H1 (cell line): ENCODE measurements around the gene MLN. TPM values are rescaled to one million over a fixed set of nuclear protein-coding genes. Genes with fewer than 3 reads are reported as not detected.

Experiments used
- CTCF ChIA-PET: fragments of 300-600 bp; sonication (Branson Sonifier 250); formaldehyde crosslinking; loops from one replicate; lab custom pipeline; 2021; ENCODE audit not compliant: partially characterized antibody; lab: Charles Lee
- POLR2A ChIA-PET: fragments of 300-600 bp; sonication (Branson Sonifier 250); formaldehyde crosslinking; loops from one replicate; lab custom pipeline; 2021; ENCODE audit warnings: inconsistent platforms; ENCODE audit not compliant: partially characterized antibody; lab: Charles Lee
- DNase-seq, 2 experiments: peaks; one replicate each; pipeline versions ENCODE4 v3.0.0 to v3.0.0-alpha.2; 2010 to 2022; ENCODE audit warnings: low spot score in 2 of 2, low read depth in 1 of 2, mixed read lengths in 1 of 2
- FAIRE-seq: peaks from 2 replicates; lab custom pipeline; 2011; peaks lifted over from hg19 to GRCh38; lab: Jason Lieb, UNC
- H2AFZ ChIP-seq: 2 replicates; pipeline ENCODE4 v1.8.1; 2012; ENCODE audit warnings: low read length, inconsistent platforms
- H2AK5ac ChIP-seq: 2 replicates; pipeline ENCODE4 v1.6.1; 2013; ENCODE audit warnings: low read depth, low read length
- H2BK120ac ChIP-seq: replicated peaks from 2 replicates; pipeline ENCODE3; 2013; ENCODE audit warnings: low read depth, low read length, inconsistent platforms
- H2BK12ac ChIP-seq: 2 replicates; pipeline ENCODE4 v1.6.1; 2013; ENCODE audit warnings: low read depth, low read length
- H2BK15ac ChIP-seq: 2 replicates; pipeline ENCODE4 v1.6.1; 2013; ENCODE audit warnings: low read length
- H2BK20ac ChIP-seq: 2 replicates; pipeline ENCODE4 v1.6.1; 2013; ENCODE audit warnings: low read length
- H2BK5ac ChIP-seq: 2 replicates; pipeline ENCODE4 v1.6.1; 2013; ENCODE audit warnings: low read depth, low read length
- H3K14ac ChIP-seq: 2 replicates; pipeline ENCODE4 v1.6.1; 2013; ENCODE audit warnings: inconsistent platforms; ENCODE audit not compliant: insufficient read length
- H3K18ac ChIP-seq: 2 replicates; pipeline ENCODE4 v1.6.1; 2013; ENCODE audit warnings: low read length; ENCODE audit errors: extremely low read depth
- H3K23ac ChIP-seq: 2 replicates; pipeline ENCODE4 v1.6.1; 2013; ENCODE audit warnings: inconsistent platforms; ENCODE audit not compliant: insufficient read length
- H3K23me2 ChIP-seq: 2 replicates; pipeline ENCODE4 v1.6.1; 2013; ENCODE audit warnings: low read depth, low read length
- H3K27ac ChIP-seq: 2 replicates; pipeline ENCODE4 v1.6.1; 2011; ENCODE audit warnings: low read depth, low read length, inconsistent platforms
- H3K27me3 ChIP-seq, 4 experiments: replicated peaks in 1 of 4; 1 replicate in 1 of 4; 2 replicates in 3 of 4; pipeline versions ENCODE4 v1.6.1 to v1.8.1; 2011 to 2013; ENCODE audit warnings: low read length in 3 of 4, mild to moderate bottlenecking in 3 of 4, inconsistent platforms in 2 of 4, mixed read lengths in 2 of 4, moderate library complexity in 1 of 4; ENCODE audit not compliant: control insufficient read depth in 3 of 4, insufficient read depth in 3 of 4; ENCODE audit errors: extremely low read depth in 1 of 4
- H3K36me3 ChIP-seq, 4 experiments: 2 replicates each; pipeline versions ENCODE4 v1.6.1 to v1.8.1; 2011 to 2013; ENCODE audit warnings: mild to moderate bottlenecking in 4 of 4, low read length in 3 of 4, moderate library complexity in 2 of 4, control low read depth in 1 of 4, inconsistent platforms in 1 of 4; ENCODE audit not compliant: insufficient read depth in 4 of 4, control insufficient read depth in 2 of 4
- H3K4ac ChIP-seq: replicated peaks from 2 replicates; pipeline ENCODE3; 2013; ENCODE audit warnings: low read length, low read depth, mixed read lengths, inconsistent platforms; ENCODE audit not compliant: insufficient read length
- H3K4me1 ChIP-seq, 4 experiments: replicated peaks in 1 of 4; 1 replicate in 1 of 4; 2 replicates in 3 of 4; pipeline versions ENCODE4 v1.6.1 to v1.8.1; 2011 to 2013; ENCODE audit warnings: low read length in 3 of 4, inconsistent platforms in 2 of 4, mixed read lengths in 1 of 4; ENCODE audit not compliant: insufficient read depth in 4 of 4, control insufficient read depth in 3 of 4
- H3K4me2 ChIP-seq, 2 experiments: 2 replicates each; pipeline versions ENCODE4 v1.6.1 to v1.8.1; 2011 to 2013; ENCODE audit warnings: low read depth in 2 of 2, low read length in 2 of 2, control low read depth in 1 of 2, inconsistent platforms in 1 of 2, mild to moderate bottlenecking in 1 of 2; ENCODE audit not compliant: insufficient read depth in 1 of 2
- H3K4me3 ChIP-seq, 4 experiments: fragments of 200-600, 300-600 bp in 1 of 4; sonication (generic), shearing (Covaris generic), sonication (Bioruptor Twin) in 1 of 4; 2 replicates each; pipeline versions ENCODE4 v1.5.1 to v1.8.1; 2011 to 2016; ENCODE audit warnings: low read length in 4 of 4, low read depth in 3 of 4, control low read depth in 2 of 4, inconsistent platforms in 2 of 4, mild to moderate bottlenecking in 2 of 4, mixed read lengths in 1 of 4, moderate library complexity in 1 of 4; ENCODE audit not compliant: insufficient read depth in 2 of 4; ENCODE audit errors: extremely low read depth in 1 of 4
- H3K56ac ChIP-seq: replicated peaks from 2 replicates; pipeline ENCODE3; 2013; ENCODE audit warnings: low read depth, mild to moderate bottlenecking, mixed read lengths, low read length, inconsistent platforms; ENCODE audit not compliant: insufficient read length
- H3K79me1 ChIP-seq: 2 replicates; pipeline ENCODE4 v1.6.1; 2013; ENCODE audit warnings: low read depth, low read length, control low read depth
- H3K79me2 ChIP-seq, 2 experiments: 2 replicates each; pipeline versions ENCODE4 v1.6.1 to v1.8.1; 2012 to 2013; ENCODE audit warnings: low read length in 2 of 2, mild to moderate bottlenecking in 2 of 2, inconsistent platforms in 1 of 2; ENCODE audit not compliant: insufficient read depth in 2 of 2, control insufficient read depth in 1 of 2
- H3K9ac ChIP-seq, 4 experiments: replicated peaks in 1 of 4; 1 replicate in 1 of 4; 2 replicates in 3 of 4; pipeline versions ENCODE4 v1.6.1 to v1.8.1; 2011 to 2013; ENCODE audit warnings: low read depth in 3 of 4, low read length in 3 of 4, control low read depth in 2 of 4, mild to moderate bottlenecking in 2 of 4, moderate library complexity in 2 of 4, inconsistent platforms in 1 of 4; ENCODE audit errors: extremely low read depth in 1 of 4
- H3K9me3 ChIP-seq, 2 experiments: 2 replicates each; pipeline versions ENCODE4 v1.6.1 to v1.8.1; 2012 to 2013; ENCODE audit warnings: mild to moderate bottlenecking in 2 of 2, moderate library complexity in 2 of 2, control low read depth in 1 of 2, inconsistent platforms in 1 of 2, low read depth in 1 of 2, low read length in 1 of 2, mixed read lengths in 1 of 2; ENCODE audit not compliant: insufficient read depth in 2 of 2
- H4K20me1 ChIP-seq, 2 experiments: replicated peaks in 1 of 2; 2 replicates each; pipeline versions ENCODE3 to v1.8.1; 2011 to 2013; ENCODE audit warnings: inconsistent platforms in 2 of 2, low read length in 2 of 2, mild to moderate bottlenecking in 1 of 2; ENCODE audit not compliant: insufficient read depth in 2 of 2, control insufficient read depth in 1 of 2
- H4K5ac ChIP-seq: 2 replicates; pipeline ENCODE4 v1.6.1; 2013; ENCODE audit warnings: low read length, low read depth, mixed read lengths, inconsistent platforms; ENCODE audit not compliant: insufficient read length
- H4K8ac ChIP-seq: 2 replicates; pipeline ENCODE4 v1.8.0; 2013; ENCODE audit warnings: mild to moderate bottlenecking, moderate library complexity, low read length, inconsistent platforms; ENCODE audit not compliant: insufficient read depth; ENCODE audit errors: extremely low read depth
- H4K91ac ChIP-seq: replicated peaks from 2 replicates; pipeline ENCODE3; 2013; ENCODE audit warnings: low read length, mixed read lengths, inconsistent platforms; ENCODE audit not compliant: insufficient read length
- RNF2 ChIP-seq: fragments of 200-900, 300-1000 bp; sonication (generic); IDR thresholded peaks from 2 replicates; pipeline ENCODE4 v1.7.1; 2016; ENCODE audit warnings: borderline replicate concordance, low read depth, mild to moderate bottlenecking, antibody characterized with exemption, low read length; ENCODE audit not compliant: poor library complexity, severe bottlenecking; ENCODE audit errors: missing control alignments
- SIX5 ChIP-seq: IDR thresholded peaks from 2 replicates; pipeline ENCODE4 v1.6.1; 2011; ENCODE audit warnings: mild to moderate bottlenecking, low read depth, low read length
- WGBS, 2 experiments: shearing (Covaris generic) in 1 of 2; methylation state at CpG; one replicate each; pipeline versions ENCODE4 v1.1.6 to v1.1.7; 2013 to 2015; ENCODE audit warnings: low lambda C conversion rate in 2 of 2, mixed read lengths in 2 of 2, inconsistent platforms in 1 of 2, low coverage in 1 of 2, missing lambda C conversion rate in 1 of 2; ENCODE audit not compliant: insufficient replicate concordance in 2 of 2, insufficient coverage in 1 of 2, insufficient read length in 1 of 2; ENCODE audit errors: extremely low coverage in 1 of 2, missing lambda C conversion rate in 1 of 2; 5-methylcytosine and 5-hydroxymethylcytosine counted together
- polyA plus RNA-seq, 7 experiments: library from polyadenylated mRNA; depleted of rRNA in 3 of 7; stranded (reverse) in 5 of 7; unstranded in 2 of 7; fragments of >200 nt in 5 of 7; fragments of 200-250 nt in 2 of 7; gene quantifications; 1 replicate in 5 of 7; 2 replicates in 1 of 7; 4 replicates in 1 of 7; pipeline versions ENCODE4 v1.2.1 to v1.2.3, GENCODE V29; 2011 to 2013; ENCODE audit warnings: missing spikeins in 2 of 7, mixed read lengths in 2 of 7
- total RNA-seq: library from RNA; stranded (reverse); fragmentation: NEBNext Ultra II Directional; extraction: Animal tissue kit (Norgen Biotek cat#: 25700); gene quantifications from 2 replicates; pipeline ENCODE4 v1.2.1, GENCODE V29; 2021

The MLN gene
- total and polyA plus RNA-seq, 2 of the 8 experiments (the other 6 are each of a cell fraction or from before 2014, with no cell fraction given), result not detected

- H3K23me2 ChIP-seq, result no peaks in the 10 kb centered on the region
- no peaks in the 10 kb centered on the region for H3K79me2 ChIP-seq
- no peak overlapping the region for H2AFZ ChIP-seq
- H4K91ac ChIP-seq, result no peak overlapping the region
- H3K4me3 ChIP-seq, result no peak overlapping the region
- 0 out of 2 replicates have a peak overlapping the region, but pooled peaks have one; percentile 72 for H2BK20ac ChIP-seq
- no peak overlapping the region for H3K14ac ChIP-seq
- H4K20me1 ChIP-seq, result no peaks in the 10 kb centered on the region
- 93% methylated on average over 7 of the region's 7 CpGs; no CpG with 5 or more reads in 1 of the 2 experiments for WGBS, 2 experiments
- H3K18ac ChIP-seq, result no peak overlapping the region
- H2BK120ac ChIP-seq, result no peak overlapping the region
- no peak for FAIRE-seq
- 0 out of 2 replicates have a peak overlapping the region, but pooled peaks have one; percentile 9 for H2BK12ac ChIP-seq
- H3K4ac ChIP-seq, result no peak overlapping the region
- H4K8ac ChIP-seq, result no peak overlapping the region
- CTCF ChIA-PET, result interaction anchor here (0.8 to 12.0 kb wide), 6 partner anchors 10 to 209 kb away, joined by 3 to 171 read pairs (median 6); no protein-coding TSS in a partner anchor
- no peaks in the 10 kb centered on the region for H3K36me3 ChIP-seq
- TF ChIP-seq RNF2 (no peak), SIX5 (no peak)
- no peaks in the 10 kb centered on the region for H3K79me1 ChIP-seq
- H3K4me1 ChIP-seq, result peaks cover 4 to 29% (median 21%) of the 10 kb centered on the region in 4 experiments
- peak overlapping the region; percentile 46; the same call in 1 of the 2 replicates for H2BK15ac ChIP-seq
- POLR2A ChIA-PET, result interaction anchor here (1.8 kb wide), 1 partner anchor 37 kb away, joined by 4 read pairs; the partner anchor contains the start of gene UQCC2
- H3K9ac ChIP-seq, result no peak overlapping the region
- H2AK5ac ChIP-seq, result no peak overlapping the region
- H3K9me3 ChIP-seq, result no peaks in the 10 kb centered on the region
- H3K27me3 ChIP-seq, result no peaks in the 10 kb centered on the region
- H3K27ac ChIP-seq, result no peak overlapping the region
- no peak overlapping the region for H4K5ac ChIP-seq
- no peak overlapping the region for H3K56ac ChIP-seq
- DNase-seq, result no peak
- no peak overlapping the region for H3K4me2 ChIP-seq
- H3K23ac ChIP-seq, result no peak overlapping the region
- H2BK5ac ChIP-seq, result no peak overlapping the region
These were observed 54.4 kb downstream of the MLN start for GRCh38 chr6:33749401-33749800.
